ENCODE measurements around the gene ZNF775.

DNA sequence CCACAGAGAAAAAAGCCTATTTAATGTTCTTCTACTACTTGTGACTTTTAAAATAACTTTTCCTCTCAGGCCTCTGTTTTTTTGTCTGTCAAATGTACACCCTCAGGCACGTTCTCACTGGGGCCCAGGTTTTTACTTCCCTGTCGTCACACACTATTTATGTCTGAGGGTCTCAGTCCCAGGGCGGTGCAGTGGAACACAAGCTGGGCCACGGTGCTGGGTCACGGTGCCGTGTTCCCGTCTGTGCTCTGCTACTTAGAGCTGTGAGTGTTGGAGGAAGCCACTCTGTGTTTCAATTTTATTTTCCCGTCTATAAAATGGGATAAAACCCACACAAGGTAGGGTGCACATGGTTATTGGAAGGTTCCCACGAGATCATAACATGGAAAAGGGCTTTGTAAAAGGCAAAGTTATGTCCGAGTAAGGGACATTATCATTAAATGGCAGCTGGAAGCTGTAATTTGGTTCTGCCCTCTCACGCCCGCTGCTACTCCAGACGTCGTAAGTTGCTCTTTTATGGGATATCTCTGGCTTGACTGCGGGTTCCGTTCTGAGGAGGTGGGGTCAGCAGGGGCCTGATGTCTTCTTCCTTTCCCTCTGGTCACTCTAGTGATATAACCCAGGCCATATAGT is 25.2 kb downstream of the ZNF775 start:
- TF ChIP-seq CTCF (conservative IDR thresholded peaks at IDR 0.05 in 1 of 2, IDR thresholded peaks at IDR 0.05 in 1 of 2; ENCODE audit: extremely low read depth in 1 of 2, insufficient read depth in 1 of 2, low read depth in 1 of 2, low read length in 2 of 2) (no peak), EZH2 (IDR thresholded peaks at IDR 0.05; ENCODE audit: borderline replicate concordance, low read length) (no peak)
